MM.1S (cell line): ENCODE measurements around the gene PDSS2.

Experiments used
- DNase-seq: peaks from one replicate; pipeline ENCODE4 v3.0.0-alpha.2; 2015
- H2AFZ ChIP-seq: fragments of 300-600 bp; sonication (generic); 2 replicates; pipeline ENCODE4 v1.6.0; 2016; ENCODE audit warnings: antibody characterized with exemption, low read length
- H3F3A ChIP-seq: fragments of 300-600 bp; sonication (generic); 2 replicates; pipeline ENCODE4 v1.6.1; 2016; ENCODE audit warnings: mild to moderate bottlenecking, antibody characterized with exemption, low read length, moderate library complexity, mixed read lengths; ENCODE audit not compliant: insufficient read depth
- H3K27ac ChIP-seq: fragments of 300-600 bp; sonication (generic); 2 replicates; pipeline ENCODE4 v1.5.1; 2016; ENCODE audit warnings: mild to moderate bottlenecking, low read length
- H3K27me3 ChIP-seq: fragments of 300-600 bp; sonication (generic); replicated peaks from 2 replicates; pipeline ENCODE4 v1.6.0; 2016; ENCODE audit warnings: low read length; ENCODE audit not compliant: insufficient read depth
- H3K36me3 ChIP-seq: fragments of 300-600 bp; sonication (generic); replicated peaks from 2 replicates; pipeline ENCODE4 v1.6.1; 2016; ENCODE audit warnings: mild to moderate bottlenecking, low read length, mixed read lengths; ENCODE audit not compliant: insufficient read depth
- H3K4me1 ChIP-seq: fragments of 300-600 bp; sonication (generic); 2 replicates; pipeline ENCODE4 v1.6.1; 2016; ENCODE audit warnings: low read length, mixed read lengths
- H3K4me2 ChIP-seq: fragments of 300-600 bp; sonication (generic); 2 replicates; pipeline ENCODE4 v1.6.0; 2016; ENCODE audit warnings: low read depth, low read length
- H3K4me3 ChIP-seq: fragments of 300-600 bp; sonication (generic); 2 replicates; pipeline ENCODE4 v1.5.1; 2016; ENCODE audit warnings: low read length, mixed read lengths
- H3K79me2 ChIP-seq: fragments of 300-600 bp; sonication (generic); 2 replicates; pipeline ENCODE4 v1.6.1; 2016; ENCODE audit warnings: mixed run types, low read length, mixed read lengths
- H3K9ac ChIP-seq: fragments of 300-600 bp; sonication (generic); 2 replicates; pipeline ENCODE4 v1.6.1; 2016; ENCODE audit warnings: low read length, mixed read lengths
- H3K9me2 ChIP-seq: fragments of 300-600 bp; sonication (generic); replicated peaks from 2 replicates; pipeline ENCODE4 v1.6.1; 2016; ENCODE audit warnings: mild to moderate bottlenecking, low read length, mixed read lengths; ENCODE audit not compliant: insufficient read depth
- H3K9me3 ChIP-seq: fragments of 300-600 bp; sonication (generic); replicated peaks from 2 replicates; pipeline ENCODE4 v1.6.1; 2016; ENCODE audit warnings: mild to moderate bottlenecking, low read length, mixed read lengths; ENCODE audit not compliant: insufficient read depth
- H4K20me1 ChIP-seq: fragments of 300-600 bp; sonication (generic); 2 replicates; pipeline ENCODE4 v1.6.1; 2016; ENCODE audit warnings: mild to moderate bottlenecking, low read length, moderate library complexity, mixed read lengths; ENCODE audit not compliant: insufficient read depth
- CTCF ChIP-seq: fragments of 300-600 bp; sonication (generic); IDR thresholded peaks from 2 replicates; pipeline ENCODE4 v1.5.1; 2016; ENCODE audit warnings: antibody characterized with exemption, low read length, mixed read lengths
- EZH2 ChIP-seq: fragments of 300-600 bp; sonication (generic); optimal IDR thresholded peaks from 2 replicates; pipeline ENCODE3; 2017; ENCODE audit warnings: low read depth, mild to moderate bottlenecking, antibody characterized with exemption, low read length, mixed read lengths
- EZH2phosphoT487 ChIP-seq: fragments of 300-600 bp; sonication (generic); IDR thresholded peaks from 2 replicates; pipeline ENCODE4 v1.6.1; 2018; ENCODE audit warnings: antibody characterized with exemption, low read length

PDSS2 gene

DNA sequence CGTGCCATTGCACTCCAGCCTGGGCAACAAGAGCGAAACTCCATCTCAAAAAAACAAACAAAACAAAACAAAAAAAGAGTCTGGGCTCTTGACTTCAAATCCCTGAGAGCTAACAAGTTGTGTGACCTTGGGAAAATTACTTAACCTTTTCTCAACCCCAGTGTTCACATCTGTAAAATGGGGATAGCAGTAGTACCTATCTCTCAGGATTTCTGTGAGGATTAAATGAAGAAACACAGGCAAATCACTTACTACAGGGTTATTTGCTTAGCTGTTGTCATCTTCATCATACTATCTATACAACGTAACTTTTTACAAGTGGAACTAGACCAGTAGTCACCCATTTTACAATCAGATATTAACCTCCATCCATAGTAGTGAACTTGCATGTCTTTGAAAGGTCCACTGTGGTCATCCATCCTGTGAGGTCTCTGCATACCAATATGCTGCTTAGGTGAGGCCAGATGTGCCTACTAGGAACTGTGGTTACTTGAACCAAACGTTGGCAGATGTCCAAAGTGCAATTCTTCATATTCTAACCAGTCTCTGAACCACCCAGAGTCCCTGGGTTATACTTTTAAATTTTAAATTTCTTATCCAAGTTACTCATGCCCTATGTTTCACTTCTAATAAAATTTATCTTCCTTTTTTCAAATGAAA is 215.2 kb downstream of the PDSS2 start:
- H3K27me3 ChIP-seq, result no peaks in the 10 kb centered on the region
- DNase-seq, result peak; percentile 30

GRCh38 chr6:107243471-107243870 is 215.9 kb downstream of the PDSS2 start:
- Histone ChIP-seq H3K9me3 (no peaks in the 10 kb centered on the region), H3K79me2 (no peaks in the 10 kb centered on the region), H3K4me2 (no peak overlapping the region), H3K9ac (no peak overlapping the region), H3K27ac (no peak overlapping the region), H2AFZ (no peak overlapping the region), H4K20me1 (no peaks in the 10 kb centered on the region), H3K4me1 (no peaks in the 10 kb centered on the region), H3F3A (no peaks in the 10 kb centered on the region), H3K4me3 (no peak overlapping the region), H3K9me2 (no peaks in the 10 kb centered on the region), H3K36me3 (no peaks in the 10 kb centered on the region), H3K27me3 (no peaks in the 10 kb centered on the region)
- no peak for DNase-seq
- TF ChIP-seq EZH2phosphoT487 (no peak), CTCF (no peak), EZH2 (no peak)

More for the DNA sequence above, 215.2 kb downstream of the PDSS2 start:
- no peak for TF ChIP-seq EZH2
- TF ChIP-seq CTCF, result no peak
- no peak for TF ChIP-seq EZH2phosphoT487
- Histone ChIP-seq H3K79me2 (no peaks in the 10 kb centered on the region), H3K9ac (no peak overlapping the region), H2AFZ (no peak overlapping the region), H3K4me1 (no peaks in the 10 kb centered on the region), H3K36me3 (no peaks in the 10 kb centered on the region), H3K9me2 (no peaks in the 10 kb centered on the region), H3K4me2 (no peak overlapping the region), H3K4me3 (no peak overlapping the region), H3F3A (no peaks in the 10 kb centered on the region), H3K9me3 (no peaks in the 10 kb centered on the region), H4K20me1 (no peaks in the 10 kb centered on the region), H3K27ac (no peak overlapping the region)

- Histone ChIP-seq H3K9me2 (no peaks in the 10 kb centered on the region), H2AFZ (no peak overlapping the region), H3K4me2 (no peak overlapping the region), H4K20me1 (no peaks in the 10 kb centered on the region), H3K27ac (no peak overlapping the region), H3K4me3 (no peak overlapping the region), H3K36me3 (no peaks in the 10 kb centered on the region), H3F3A (no peaks in the 10 kb centered on the region), H3K9me3 (no peaks in the 10 kb centered on the region), H3K79me2 (no peaks in the 10 kb centered on the region), H3K4me1 (no peaks in the 10 kb centered on the region), H3K27me3 (no peaks in the 10 kb centered on the region), H3K9ac (no peak overlapping the region)
- TF ChIP-seq CTCF (no peak), EZH2 (no peak), EZH2phosphoT487 (no peak)
- DNase-seq, result no peak
Measured at GRCh38 chr6:107237992-107238660, 221.2 kb downstream of the PDSS2 start.
